Kidney (tissue), 22 donors: Measurements from ENCODE around the gene TCTN1. TPM values are rescaled to one million over a fixed set of nuclear protein-coding genes. Genes with fewer than 3 reads are reported as not detected.

ENCODE experiments used
- DNase-seq, 5 donors: peaks; one replicate each; pipeline ENCODE4 v3.0.0-alpha.2; 2013 to 2020
- FAIRE-seq: peaks from 2 replicates; lab custom pipeline; 2012; peaks lifted over from hg19 to GRCh38; lab: Jason Lieb, UNC
- H3K27ac ChIP-seq, 2 donors: one replicate each; pipeline ENCODE4 v1.7.0; 2013; ENCODE audit warnings: low read depth in 2 of 2, low read length in 2 of 2, inconsistent platforms in 1 of 2
- H3K27me3 ChIP-seq: one replicate; pipeline ENCODE4 v1.7.1; 2013; ENCODE audit warnings: low read length, inconsistent platforms; ENCODE audit not compliant: control insufficient read depth, insufficient read depth
- H3K36me3 ChIP-seq, 3 donors: one replicate each; pipeline versions ENCODE4 v1.7.0 to v1.7.1; 2013; ENCODE audit warnings: low read length in 3 of 3, control low read depth in 1 of 3, inconsistent platforms in 1 of 3; ENCODE audit not compliant: insufficient read depth in 3 of 3, control insufficient read depth in 2 of 3
- H3K4me1 ChIP-seq, 3 donors: one replicate each; pipeline versions ENCODE4 v1.7.0 to v1.7.1; 2013; ENCODE audit warnings: low read length in 3 of 3, inconsistent platforms in 1 of 3, low read depth in 1 of 3; ENCODE audit not compliant: control insufficient read depth in 2 of 3, insufficient read depth in 2 of 3
- H3K4me3 ChIP-seq, 3 donors: one replicate each; pipeline versions ENCODE4 v1.7.0 to v1.8.1; 2013; ENCODE audit warnings: low read length in 3 of 3, control low read depth in 1 of 3, inconsistent platforms in 1 of 3
- H3K9ac ChIP-seq, 3 donors: one replicate each; pipeline versions ENCODE4 v1.7.0 to v1.7.1; 2013; ENCODE audit warnings: low read length in 3 of 3, control low read depth in 1 of 3, inconsistent platforms in 1 of 3
- H3K9me3 ChIP-seq, 3 donors: one replicate each; pipeline versions ENCODE4 v1.7.0 to v1.7.1; 2013; ENCODE audit warnings: low read length in 3 of 3, control low read depth in 1 of 3, inconsistent platforms in 1 of 3; ENCODE audit not compliant: control insufficient read depth in 2 of 3, insufficient read depth in 1 of 3
- CTCF ChIP-seq: IDR thresholded peaks from 3 replicates; pipeline ENCODE4 v1.5.1; 2012; ENCODE audit warnings: mild to moderate bottlenecking, moderate library complexity, borderline replicate concordance; ENCODE audit not compliant: insufficient read depth; ENCODE audit errors: extremely low read depth
- intact Hi-C: fragments of 100-400 bp; cut with DNase I; formaldehyde crosslinking; loops from one replicate; pipeline ENCODE4 v1.11.1; 2022
- long read RNA-seq, 10 donors: library from polyadenylated mRNA in 1 of 10; unstranded in 1 of 10; transcript quantifications; one replicate each; pipeline ENCODE4 v2.0.0 and lab custom pipeline, GENCODE V29; 2021 to 2026
- polyA plus RNA-seq: library from polyadenylated mRNA; stranded (reverse); fragments of 350-450 nt; fragmentation: Illumina TruSeq; extraction: RNeasy Lipid Tissue Mini Kit (QIAGEN cat#74804); gene quantifications from one replicate; pipeline ENCODE4 v1.2.3, GENCODE V29; 2014; ENCODE audit warnings: low read depth, low replicate concordance; ENCODE audit not compliant: insufficient read depth
- total RNA-seq: library from RNA; stranded (reverse); fragmentation: NEBNext Ultra II Directional; extraction: Animal tissue kit (Norgen Biotek cat#: 25700); gene quantifications from one replicate; pipeline ENCODE4 v1.2.1, GENCODE V29; 2021
- donor health status: control.
- donor health status: control.
- donor health status: control.
- donor health status: control.
- donor health status: control.
- donor health status: DM: yes; HTN: yes; CAD: no.
- donor health status: Normal renal cell carcinoma (clear cell type).

Gene TCTN1
- total RNA-seq (76.9 TPM), polyA plus RNA-seq (71.2 TPM)
- long read RNA-seq, donor 1, full-length matches to known transcripts: 8 of 14 reads
- long read RNA-seq, donor 1, partial matches to known transcripts: 0 of 14 reads
- long read RNA-seq, donor 1, other reads (novel, unspliced or antisense): 6 of 14 reads
- long read RNA-seq, donor 2, partial matches to known transcripts: 0 of 11 reads
- long read RNA-seq, donor 2, other reads (novel, unspliced or antisense): 5 of 11 reads
- long read RNA-seq, donor 3, partial matches to known transcripts: 16 of 27 reads
- long read RNA-seq, donor 3, other reads (novel, unspliced or antisense): 5 of 27 reads
- long read RNA-seq, donor 4, full-length matches to known transcripts: 18 of 18 reads
- long read RNA-seq, donor 4, partial matches to known transcripts: 0 of 18 reads
- long read RNA-seq, donor 4, other reads (novel, unspliced or antisense): 0 of 18 reads
- long read RNA-seq, donor 5, full-length matches to known transcripts: 1 of 1 reads
- long read RNA-seq, donor 5, partial matches to known transcripts: 0 of 1 reads
- long read RNA-seq, donor 5, other reads (novel, unspliced or antisense): 0 of 1 reads
- long read RNA-seq, donor 6, full-length matches to known transcripts: 11 of 11 reads
- long read RNA-seq, donor 6, partial matches to known transcripts: 0 of 11 reads
- long read RNA-seq, donor 6, other reads (novel, unspliced or antisense): 0 of 11 reads
- long read RNA-seq, donor 7, full-length matches to known transcripts: 37 of 58 reads
- long read RNA-seq, donor 7, partial matches to known transcripts: 4 of 58 reads
- long read RNA-seq, donor 7, other reads (novel, unspliced or antisense): 17 of 58 reads
- long read RNA-seq, donor 8, partial matches to known transcripts: 0 of 7 reads
- long read RNA-seq, donor 8, other reads (novel, unspliced or antisense): 0 of 7 reads
- long read RNA-seq, donor 9, partial matches to known transcripts: 0 of 2 reads
- long read RNA-seq, donor 9, other reads (novel, unspliced or antisense): 0 of 2 reads
- long read RNA-seq, donor 10, full-length matches to known transcripts: 10 of 16 reads
- long read RNA-seq, donor 10, partial matches to known transcripts: 0 of 16 reads
- long read RNA-seq, donor 10, other reads (novel, unspliced or antisense): 6 of 16 reads

GRCh38 chr12:110613771-110614684 lies at the start of gene TCTN1:
Gene TCTN1, plus strand, starts transcription at chr12:110614129. Its CDS starts 54 bp downstream, at chr12:110614183.
- no peak for FAIRE-seq
- Histone ChIP-seq H3K4me3 (peak within 1 kb of the TSS; percentile 87 to 90 (median 88)), H3K9ac (peak within 1 kb of the TSS; percentile 78 to 89 (median 85)), H3K27ac (peak within 1 kb of the TSS; percentile 38 to 67), H3K27me3 (no peaks in the 10 kb centered on the region), H3K4me1 (peaks cover 0 to 4% (median 0%) of the 10 kb centered on the region in 3 donors), H3K9me3 (no peaks in the 10 kb centered on the region), H3K36me3 (peaks cover 0 to 4% (median 0%) of the 10 kb centered on the region in 3 donors)
- TF ChIP-seq CTCF: no peak
- DNase-seq: peak; percentile 97 to 98 (median 98)
- intact Hi-C loops: no loop called here

DNA sequence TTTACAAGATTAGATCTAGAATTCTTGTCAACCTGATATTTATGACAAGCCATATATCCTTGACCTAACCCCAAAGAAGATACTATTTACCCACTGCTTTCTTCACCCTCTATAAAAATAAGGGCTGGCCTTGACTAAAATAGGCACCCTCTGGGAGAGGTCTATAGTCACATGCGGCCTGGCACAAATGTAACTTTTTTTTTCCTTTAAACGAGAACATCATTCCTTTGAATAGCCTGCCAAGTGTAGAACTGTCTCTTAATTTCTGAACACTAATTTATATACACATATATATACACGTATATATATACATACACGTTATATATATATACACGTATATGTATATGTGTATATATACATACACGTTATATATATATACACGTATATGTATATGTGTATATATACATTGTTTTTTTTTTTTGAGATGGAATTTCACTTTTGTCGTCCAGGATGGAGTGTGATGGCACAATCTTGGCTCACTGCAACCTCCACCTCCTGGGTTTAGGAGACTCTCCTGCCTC lies 49.4 kb upstream of the TCTN1 start:
- DNase-seq (no peak), FAIRE-seq (no peak)
- Histone ChIP-seq H3K27me3 (no peaks in the 10 kb centered on the region), H3K4me1 (peaks cover 3 to 50% (median 19%) of the 10 kb centered on the region in 3 donors), H3K36me3 (no peaks in the 10 kb centered on the region), H3K27ac (no peak overlapping the region), H3K9me3 (no peaks in the 10 kb centered on the region), H3K9ac (no peak overlapping the region), H3K4me3 (no peak overlapping the region)
- intact Hi-C loops: no loop called here
- TF ChIP-seq CTCF: no peak
